Occipital lobe (tissue), 2 donors: ENCODE results near the gene PRR5L. TPM values are rescaled to one million over a fixed set of nuclear protein-coding genes. Genes with fewer than 3 reads are reported as not detected.

Experiments
- DNase-seq: peaks from one replicate; lab custom pipeline; 2025; lab: John Stamatoyannopoulos, UW
- total RNA-seq: library from RNA; depleted of rRNA; stranded (reverse); fragments of >200 nt; gene quantifications from one replicate; pipeline ENCODE4 v1.2.3, GENCODE V29; 2014

PRR5L gene
- total RNA-seq, 1 donor from 2014 or later, result 3.1 TPM

DNA sequence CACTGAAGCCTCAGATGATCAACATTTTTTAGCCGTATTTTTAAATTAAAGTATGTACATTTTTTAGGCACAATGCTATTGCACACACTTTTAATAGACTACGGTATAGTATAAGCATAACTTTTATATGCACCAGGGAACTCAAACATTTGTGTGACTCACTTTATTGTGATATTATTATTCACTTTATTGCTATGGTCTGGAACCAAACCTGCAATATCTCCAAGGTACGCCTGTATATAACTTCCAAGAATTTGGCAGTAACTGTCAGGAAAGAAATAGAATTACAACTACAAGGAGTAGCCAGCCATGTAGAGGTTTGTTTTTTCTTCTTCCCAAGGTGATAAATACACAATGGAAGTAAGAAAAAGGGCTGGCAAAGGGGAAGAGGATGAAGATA, 62.3 kb downstream of the PRR5L start:
- no peak for DNase-seq

GRCh38 chr11:36360318-36360717, 64.2 kb downstream of the PRR5L start:
- no peak for DNase-seq

DNA sequence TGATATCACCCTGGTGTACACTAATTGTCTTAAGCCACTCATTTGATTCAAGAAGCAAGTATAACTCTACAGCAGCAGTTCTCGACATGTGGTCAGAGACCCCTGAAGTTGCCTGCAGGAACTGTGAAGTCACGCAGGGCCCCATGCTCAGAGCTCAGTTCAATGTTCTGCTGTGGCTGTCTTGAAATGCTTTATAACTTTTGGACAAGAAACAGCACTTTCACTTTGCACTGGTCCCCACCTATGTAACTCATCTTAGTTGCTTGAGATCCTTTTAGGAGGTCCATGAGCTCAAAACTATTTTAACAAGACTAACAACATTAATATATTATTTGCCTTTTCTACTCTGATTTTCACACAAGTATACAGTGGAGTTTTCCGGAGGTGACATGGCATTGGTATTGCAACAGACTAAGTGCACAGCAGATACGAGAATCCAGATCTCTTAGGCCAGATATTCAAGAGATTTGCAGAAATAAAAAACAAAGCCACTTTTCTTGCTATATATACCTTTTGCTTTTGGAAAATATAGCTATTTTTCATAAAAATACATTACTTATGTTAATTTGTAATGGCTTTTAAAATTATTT, 64.8 kb downstream of the PRR5L start:
- no peak for DNase-seq

DNA sequence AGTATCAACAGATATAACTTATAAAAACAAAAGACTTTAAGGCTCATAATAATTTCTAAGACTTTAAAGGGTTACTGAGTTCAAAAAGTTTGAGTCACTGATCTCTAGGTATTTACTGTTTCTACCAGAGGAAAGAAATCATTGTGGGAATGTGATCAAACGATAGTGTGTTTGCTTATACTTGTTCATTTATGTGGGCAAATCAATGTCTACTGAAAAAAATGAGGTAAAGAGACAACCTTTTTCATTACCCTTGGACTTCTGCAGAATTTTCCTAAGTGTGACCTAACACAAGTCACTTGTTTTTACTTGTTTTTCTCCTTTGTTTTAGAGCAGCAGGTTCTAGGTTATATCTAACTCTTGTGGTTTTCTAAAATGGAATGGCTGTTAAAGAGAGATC, 65.4 kb downstream of the PRR5L start:
- DNase-seq, result no peak

- no peak for DNase-seq
Observed at GRCh38 chr11:36361901-36362391, 65.9 kb downstream of the PRR5L start.

GRCh38 chr11:36362902-36363301, 66.8 kb downstream of the PRR5L start:
- DNase-seq, result no peak

DNA sequence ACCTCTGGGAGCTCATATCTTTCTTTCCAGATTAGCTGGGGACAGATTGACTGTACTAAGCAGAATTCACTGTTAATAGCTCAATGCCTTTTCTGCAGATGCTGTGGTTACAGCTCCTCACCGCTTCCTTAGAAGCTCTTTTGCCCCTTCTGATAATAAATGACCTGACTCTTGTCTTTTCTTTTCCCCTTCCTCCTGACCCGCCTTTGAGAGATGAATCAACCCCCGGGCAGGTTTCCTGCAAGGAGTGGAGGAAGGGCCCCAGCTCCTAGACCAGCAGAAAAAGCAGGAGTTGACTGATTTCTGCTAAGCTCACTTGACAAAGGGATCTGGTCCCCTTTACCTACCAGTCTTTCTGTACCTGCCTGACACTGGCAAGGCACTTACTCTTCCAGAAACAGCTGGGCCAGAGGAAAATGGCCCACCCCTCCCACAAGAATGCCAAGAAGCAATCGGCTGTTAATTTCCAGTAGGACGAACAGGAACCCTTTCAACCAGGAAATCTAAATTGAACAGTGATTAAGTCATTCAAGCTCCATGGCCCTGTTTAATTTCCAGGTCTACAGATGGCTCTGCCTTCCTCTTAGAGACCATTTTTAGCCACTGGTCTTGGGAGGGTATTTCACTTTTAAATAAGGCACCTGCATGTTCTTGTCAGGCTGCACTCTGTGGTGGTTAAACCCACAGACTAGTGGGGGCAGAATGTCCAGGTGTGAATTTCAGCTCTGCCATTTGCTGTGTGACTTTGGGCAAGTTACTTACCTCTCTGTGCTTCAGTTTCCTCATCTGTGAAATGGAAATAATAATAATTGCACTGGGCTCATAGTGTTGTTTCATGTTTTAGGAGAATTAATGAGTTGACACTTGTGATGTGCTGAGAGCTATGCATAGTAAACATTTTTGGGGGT, 67.5 kb downstream of the PRR5L start:
- DNase-seq, result no peak

- no peak for DNase-seq
Observed at GRCh38 chr11:36364551-36365325, 68.7 kb downstream of the PRR5L start.

DNA sequence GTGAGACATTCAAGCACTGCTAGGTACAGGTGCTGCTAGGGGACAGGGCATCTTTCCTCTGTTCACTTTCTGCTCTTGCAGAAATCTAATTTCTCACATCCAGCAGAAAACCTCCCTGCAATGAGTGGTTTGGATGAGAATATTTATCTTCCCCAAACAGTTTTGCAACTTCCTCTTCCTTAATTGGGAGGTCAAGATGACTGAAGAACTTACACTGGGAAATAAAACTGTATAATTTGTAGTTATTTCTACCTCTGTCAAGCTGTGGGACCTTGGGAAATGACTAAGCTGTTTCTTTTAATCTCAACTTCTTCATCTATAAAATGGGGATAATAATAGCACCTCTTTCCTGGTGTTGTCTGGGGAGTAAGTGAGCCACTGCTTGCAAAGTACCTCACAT, 69.8 kb downstream of the PRR5L start:
- DNase-seq, result no peak

DNA sequence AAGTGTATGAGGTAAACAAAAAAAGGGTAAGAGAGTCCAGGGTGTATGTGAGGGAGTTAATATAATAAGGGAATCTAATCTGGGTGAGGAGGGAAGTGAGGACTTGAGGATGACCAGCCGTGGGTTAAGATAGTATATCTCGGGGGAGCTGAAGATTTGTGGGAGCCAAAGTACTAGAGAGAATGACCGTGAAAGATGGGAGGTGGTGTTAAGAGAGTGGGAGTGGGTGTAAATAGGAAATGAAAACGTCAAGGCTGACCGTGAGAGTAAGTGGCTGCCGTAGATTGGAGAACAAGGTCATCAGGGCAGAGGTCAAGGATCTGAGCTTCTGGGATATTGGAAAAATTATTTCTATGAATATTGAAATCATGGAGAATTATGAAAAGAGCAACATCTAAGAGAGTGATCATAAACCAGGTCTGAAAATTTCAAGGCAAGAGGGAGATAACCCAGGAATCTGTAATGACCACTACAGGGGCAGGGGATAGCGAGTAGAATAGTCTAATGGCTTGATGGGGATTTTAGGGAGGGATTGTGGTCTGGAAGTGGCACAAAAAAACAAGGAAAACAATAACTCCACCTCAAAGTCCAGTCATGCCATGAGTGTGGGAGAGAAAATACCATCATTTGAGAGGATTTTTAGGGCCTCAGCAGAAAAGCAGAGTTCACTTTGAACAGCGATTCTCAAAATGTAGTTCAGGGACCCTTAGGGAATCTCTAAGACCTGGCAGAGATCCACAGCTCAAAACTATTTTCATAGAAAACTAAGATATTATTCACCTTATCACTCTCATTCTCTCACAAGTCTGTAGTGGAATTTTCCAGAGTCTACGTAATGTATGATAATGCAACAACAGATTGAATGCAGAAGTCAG, 72.0 kb downstream of the PRR5L start:
- DNase-seq, result no peak

GRCh38 chr11:36371181-36371580, 75.1 kb downstream of the PRR5L start:
- no peak for DNase-seq

DNA sequence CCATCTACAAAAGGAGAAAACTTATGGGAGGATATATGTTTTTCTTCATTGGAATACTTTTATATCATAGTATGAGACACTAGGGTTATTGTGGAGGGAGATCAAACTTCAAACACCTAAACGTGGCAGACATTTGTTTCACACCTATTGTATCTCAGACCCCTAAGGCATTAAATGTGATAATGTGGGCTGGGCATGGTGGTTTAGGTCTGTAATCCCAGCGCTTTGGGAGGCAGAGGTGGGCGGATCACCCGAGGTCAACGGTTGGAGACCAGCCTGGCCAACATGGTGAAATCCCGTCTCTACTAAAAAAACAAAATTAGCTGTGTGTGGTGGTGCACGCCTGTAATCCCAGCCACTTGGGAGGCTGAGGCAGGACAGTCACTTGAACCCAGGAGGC, 75.5 kb downstream of the PRR5L start:
- no peak for DNase-seq

GRCh38 chr11:36372101-36372771, 76.1 kb downstream of the PRR5L start:
- DNase-seq, result no peak

GRCh38 chr11:36373016-36374010, 77.2 kb downstream of the PRR5L start:
- DNase-seq, result no peak

GRCh38 chr11:36374726-36375125, 78.6 kb downstream of the PRR5L start:
- DNase-seq, result no peak

- no peak for DNase-seq
Observed at GRCh38 chr11:36375353-36376008, 79.4 kb downstream of the PRR5L start.

DNA sequence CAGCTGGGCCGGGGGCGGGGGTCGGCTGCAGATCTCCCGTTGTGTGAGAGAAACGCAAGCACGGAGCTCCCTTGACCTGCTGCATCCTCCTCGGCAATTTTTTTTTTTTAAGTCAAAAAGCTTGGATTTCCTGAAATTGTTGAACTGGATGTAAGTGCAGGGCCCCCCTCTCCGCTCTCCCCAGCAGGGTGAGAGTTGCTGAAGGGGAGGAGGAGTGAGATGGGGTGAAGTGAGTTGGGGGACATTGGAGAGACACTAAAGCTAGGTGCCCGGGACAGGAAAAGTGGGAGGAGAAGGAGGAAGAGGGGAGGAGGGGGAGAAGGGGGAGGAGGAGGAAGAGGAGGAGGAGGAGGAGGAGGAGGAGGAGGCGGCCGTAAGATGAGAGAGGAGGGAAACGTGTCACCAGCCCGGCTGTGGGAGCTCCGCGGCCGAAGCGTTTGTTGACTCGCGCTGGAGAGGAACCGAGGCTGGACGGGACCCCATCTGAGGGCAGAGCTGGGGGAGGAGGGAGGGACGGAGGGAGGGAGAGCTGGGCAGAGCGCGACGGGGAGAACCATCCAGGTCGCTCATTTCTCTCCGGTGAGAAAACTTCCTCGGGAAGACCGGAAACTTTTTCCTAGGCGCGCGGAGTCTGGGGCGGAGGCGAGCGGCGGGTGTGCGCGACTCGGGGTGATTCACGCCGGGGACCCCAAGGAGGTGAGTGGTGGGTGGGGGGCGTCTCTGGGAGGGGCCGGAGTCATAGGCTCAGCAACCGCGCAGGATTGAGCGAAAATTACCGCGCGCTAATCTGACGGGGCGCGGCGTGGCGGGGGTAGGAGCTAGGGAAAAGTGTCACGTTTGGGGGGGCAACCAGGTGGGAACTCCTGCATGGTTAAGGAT, 80.2 kb downstream of the PRR5L start:
- no peak for DNase-seq
